ENCODE results near the gene AK5. TPM values are rescaled to one million over a fixed set of nuclear protein-coding genes. Genes with fewer than 3 reads are reported as not detected.
A peak's percentile ranks its signal among the peaks of the same experiment; 100 is the strongest.
"Not testable (repeated sequence)": the region's sequence is repeated elsewhere in the genome, so short reads cannot be mapped to it uniquely, and the experiment has no call there.

AK5 gene
- total RNA-seq, 1 donor from 2014 or later: 0.51 TPM

DNA sequence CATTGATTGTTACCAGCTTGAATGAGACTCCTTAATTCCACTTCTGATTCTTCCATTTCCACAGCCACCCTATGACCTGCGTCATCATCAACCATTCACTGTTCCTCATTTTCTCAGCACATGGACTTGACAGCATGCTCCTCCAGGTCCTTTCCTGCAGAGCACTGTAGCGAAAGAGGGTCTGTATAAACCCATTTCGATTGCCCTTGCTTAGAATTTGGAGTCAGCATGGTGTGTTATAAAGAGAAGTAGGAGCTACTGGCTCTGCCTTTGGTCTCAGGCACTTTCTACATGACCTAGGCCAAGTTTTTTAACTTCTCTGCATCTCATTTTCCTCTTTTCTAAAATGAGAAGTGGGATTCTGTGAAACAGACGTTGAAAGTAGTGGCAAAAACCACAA, 133.8 kb downstream of the AK5 start:
- DNase-seq (ENCODE audit: missing footprints) (no peak), ATAC-seq (no peak)
- intact Hi-C loops (cut with DNase I): no loop called here

GRCh38 chr1:77416692-77417450, 135.1 kb downstream of the AK5 start:
- intact Hi-C loops (cut with DNase I): no loop called here

DNA sequence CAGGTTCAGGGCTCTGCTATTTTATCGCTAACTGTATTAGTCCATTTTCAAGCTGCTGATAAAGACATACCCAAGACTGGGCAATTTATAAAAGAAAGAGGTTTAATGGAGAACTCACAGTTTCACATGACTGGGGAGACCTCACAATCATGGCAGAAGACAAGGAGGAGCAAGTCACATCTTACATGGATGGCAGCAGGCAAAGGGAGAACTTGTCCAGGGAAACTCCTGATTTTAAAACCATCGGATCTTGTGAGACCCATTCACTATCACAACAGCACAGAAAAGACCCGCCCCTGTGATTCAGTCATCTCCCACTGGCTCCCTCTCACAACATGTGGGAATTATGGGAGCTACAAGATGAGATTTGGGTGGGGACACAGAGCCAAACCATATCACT, 136.2 kb downstream of the AK5 start:
- ATAC-seq; intact Hi-C loops (cut with DNase I); DNase-seq (ENCODE audit: missing footprints): not testable (repeated sequence)

More at GRCh38 chr1:77416692-77417450, 135.1 kb downstream of the AK5 start:
- DNase-seq (ENCODE audit: missing footprints) (no peak), ATAC-seq (no peak)

DNA sequence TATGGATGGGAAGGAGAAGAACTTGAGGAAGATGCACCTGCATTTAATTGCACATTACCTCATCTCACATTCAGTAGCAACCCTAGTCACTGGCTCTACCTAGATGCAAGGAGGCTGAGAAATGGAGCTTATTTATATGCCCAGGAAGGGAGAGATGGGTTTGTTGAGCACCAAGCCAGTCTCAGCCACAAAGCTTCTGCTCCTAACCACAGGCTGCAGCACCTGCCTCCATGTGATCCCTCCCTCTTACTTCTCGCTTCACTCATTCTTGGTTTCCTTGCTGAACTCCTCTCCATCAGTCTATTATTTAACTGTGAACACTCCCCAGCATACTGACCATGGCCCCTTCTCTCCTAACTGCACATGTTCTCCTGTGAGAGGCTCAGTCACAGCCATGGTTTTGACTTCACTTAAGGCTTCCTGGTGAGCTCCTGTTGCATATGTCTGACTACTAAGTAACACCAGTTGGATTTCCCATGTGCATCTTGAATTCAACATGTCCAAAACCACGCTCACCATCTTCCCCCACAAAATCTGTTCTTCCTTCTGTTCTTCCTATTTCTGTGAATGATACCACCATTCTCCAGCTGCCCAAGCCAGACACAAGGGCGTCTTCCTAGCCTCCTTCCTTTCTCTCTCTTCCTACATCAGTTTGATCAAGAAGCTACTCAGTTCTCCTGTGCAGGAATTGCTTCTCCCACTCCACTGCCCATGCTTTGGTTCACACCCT, 139.8 kb downstream of the AK5 start:
- no peak for ATAC-seq
- no peak for DNase-seq (ENCODE audit: missing footprints)
- intact Hi-C loops (cut with DNase I): no loop called here

DNA sequence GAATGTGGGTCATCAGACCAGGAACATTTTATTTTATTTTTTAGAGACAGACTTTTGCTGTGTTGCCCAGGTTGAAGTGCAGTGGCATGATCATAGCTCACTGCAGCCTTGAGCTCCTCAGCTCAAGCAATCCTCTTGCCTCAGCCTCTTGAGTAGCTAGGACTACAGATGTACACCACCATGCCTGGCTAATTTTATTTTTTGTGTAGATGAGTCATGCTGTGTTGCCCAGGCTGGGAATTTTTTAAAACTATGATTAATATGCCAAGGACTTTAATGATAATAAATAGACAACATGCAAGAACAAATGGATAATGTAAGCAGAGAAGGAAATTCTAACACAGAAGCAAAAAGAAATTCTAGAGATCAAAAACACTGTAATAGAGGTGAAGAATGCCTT, 142.4 kb downstream of the AK5 start:
- intact Hi-C loops (cut with DNase I): no loop called here
- DNase-seq (ENCODE audit: missing footprints) (no peak), ATAC-seq (no peak)

DNA sequence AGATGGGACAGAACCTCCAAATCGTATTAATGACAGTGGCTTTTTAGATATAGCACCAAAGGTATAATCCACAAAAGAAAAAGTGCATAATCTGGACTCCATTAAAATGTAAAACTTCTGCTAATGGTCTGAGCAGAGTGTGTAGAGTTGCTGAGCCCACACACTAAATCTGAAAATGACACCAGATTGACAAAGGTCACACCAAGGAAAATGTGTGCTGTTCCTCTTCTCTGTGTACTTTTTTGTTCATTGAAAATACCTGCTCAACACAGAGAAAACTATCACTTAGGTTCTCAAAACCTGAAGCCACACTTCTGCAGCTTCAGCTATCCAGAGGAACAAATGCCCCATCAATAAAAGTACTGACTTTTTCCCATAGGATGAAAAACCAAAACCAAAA, 146.2 kb downstream of the AK5 start:
- ATAC-seq (no peak), DNase-seq (ENCODE audit: missing footprints) (no peak)
- intact Hi-C loops (cut with DNase I): no loop called here

DNA sequence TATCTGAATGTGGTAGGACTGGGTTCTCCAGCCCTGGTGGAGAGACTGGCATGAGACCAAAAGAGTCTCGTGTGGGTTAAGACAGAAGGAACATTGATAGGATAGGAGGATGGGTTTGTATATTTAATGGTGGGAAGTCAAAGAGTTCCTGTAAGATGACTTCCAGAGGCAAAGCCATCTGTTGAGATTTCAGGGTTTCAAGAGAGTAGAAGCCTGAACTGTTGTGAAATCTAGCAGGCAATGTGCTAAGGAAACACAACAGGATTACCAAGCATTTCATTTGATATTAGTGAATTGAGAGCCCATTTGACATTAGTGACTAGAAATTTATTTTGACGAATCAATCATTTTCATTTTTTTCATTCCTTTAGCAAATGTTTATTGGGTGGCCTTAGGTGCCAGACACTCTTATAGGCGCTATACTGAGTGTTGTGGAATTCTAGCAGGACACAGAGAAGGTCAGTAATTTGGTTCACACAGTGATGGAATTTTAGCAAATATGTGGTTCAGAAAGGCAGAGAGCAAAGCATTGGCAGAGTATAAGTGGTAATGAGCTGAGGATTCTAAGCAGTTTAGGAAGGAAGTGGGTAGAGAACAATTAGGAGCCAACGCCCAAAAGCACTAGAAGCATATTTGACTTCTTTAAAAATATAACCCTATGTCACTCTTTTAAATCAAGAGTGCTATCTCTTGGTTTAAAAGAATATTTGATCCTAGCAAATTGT, 149.3 kb downstream of the AK5 start:
- ATAC-seq (peak; percentile 34), DNase-seq (ENCODE audit: missing footprints) (no peak)
- intact Hi-C loops (cut with DNase I): no loop called here

DNA sequence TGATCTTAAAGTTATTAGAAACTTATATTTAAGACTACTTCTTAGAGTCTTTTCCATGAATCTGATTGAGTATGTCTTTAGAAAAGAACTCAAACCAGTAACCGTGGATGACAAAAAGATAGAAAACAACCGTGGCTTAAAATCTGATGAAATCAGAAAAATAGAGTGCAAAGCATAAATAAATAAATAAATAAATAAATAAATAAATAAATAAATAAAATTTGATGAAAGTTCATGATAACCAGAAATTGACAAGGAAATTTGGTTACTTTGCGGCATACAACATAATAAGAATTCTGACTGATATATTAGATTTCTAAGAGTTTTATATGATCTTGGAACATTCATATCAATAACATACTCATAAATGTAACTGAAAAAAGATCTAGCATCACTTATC, 152.1 kb downstream of the AK5 start:
- intact Hi-C loops (cut with DNase I): no loop called here
- DNase-seq (ENCODE audit: missing footprints): no peak
- ATAC-seq: no peak

- ATAC-seq: no peak
- DNase-seq (ENCODE audit: missing footprints): no peak
- intact Hi-C loops (cut with DNase I): no loop called here
Measured at GRCh38 chr1:77434967-77435366, 153.1 kb downstream of the AK5 start.

DNA sequence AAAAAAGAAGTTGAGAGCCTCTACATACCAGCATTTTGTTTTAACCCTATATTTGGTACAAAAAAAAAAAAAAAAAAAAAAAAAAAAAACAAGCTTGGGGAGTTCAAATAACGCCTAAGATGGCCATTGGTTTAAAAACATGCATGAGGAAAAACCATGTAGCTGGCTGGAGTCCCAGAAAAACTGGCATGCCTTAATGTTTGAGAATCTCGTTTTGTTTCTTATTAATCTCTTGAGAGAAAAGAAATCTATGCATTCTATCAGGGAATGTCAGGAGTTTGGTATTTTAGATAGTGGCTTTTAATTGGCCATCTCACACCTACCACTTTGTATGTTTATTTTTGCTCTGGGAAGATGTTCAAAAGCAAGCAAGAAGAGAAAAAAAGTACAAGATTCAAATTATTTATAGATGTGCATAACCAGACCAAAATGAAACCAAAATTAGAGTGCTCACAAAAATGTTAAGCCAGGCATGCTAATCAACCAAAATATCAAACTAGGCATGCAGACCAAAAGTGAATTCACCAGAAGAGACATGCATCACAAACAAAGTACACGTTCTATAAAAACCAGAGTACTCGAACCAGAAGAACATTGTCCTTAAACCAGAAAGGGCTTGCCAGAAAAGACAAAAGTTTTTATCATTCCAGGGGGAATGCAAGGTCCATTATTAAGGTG, 156.6 kb downstream of the AK5 start:
- ATAC-seq (no peak), DNase-seq (ENCODE audit: missing footprints) (no peak)
- intact Hi-C loops (cut with DNase I): no loop called here

- intact Hi-C loops (cut with DNase I): no loop called here
- DNase-seq (ENCODE audit: missing footprints) (no peak), ATAC-seq (no peak)
Measured at GRCh38 chr1:77446841-77447555, 165.2 kb downstream of the AK5 start.

- ATAC-seq: no peak
Measured at GRCh38 chr1:77447669-77448068, 165.8 kb downstream of the AK5 start.

GRCh38 chr1:77459881-77460280, 178.1 kb downstream of the AK5 start:
- ATAC-seq (no peak), DNase-seq (ENCODE audit: missing footprints) (no peak)
- intact Hi-C loops (cut with DNase I): no loop called here

More at GRCh38 chr1:77447669-77448068, 165.8 kb downstream of the AK5 start:
- no peak for DNase-seq (ENCODE audit: missing footprints)
- intact Hi-C loops (cut with DNase I): no loop called here

DNA sequence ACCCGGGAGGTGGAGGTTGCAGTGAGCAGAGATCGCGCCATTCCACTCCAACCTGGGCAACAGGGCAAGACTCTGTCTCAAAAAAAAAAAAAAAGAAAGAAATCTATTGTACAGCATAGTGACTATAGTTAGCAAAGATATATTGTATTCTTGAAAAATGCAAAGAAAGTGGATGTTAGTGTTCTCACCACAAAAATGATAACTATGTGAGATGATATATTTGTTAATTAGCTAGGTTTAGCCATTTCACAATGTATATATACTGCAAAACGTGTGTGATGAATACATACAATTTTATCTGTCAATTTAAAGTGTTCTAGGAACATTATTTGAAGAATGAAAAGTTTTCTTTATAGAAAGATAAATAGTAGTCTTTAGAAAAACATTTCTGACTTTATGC, 179.9 kb downstream of the AK5 start:
- DNase-seq (ENCODE audit: missing footprints): no peak
- intact Hi-C loops (cut with DNase I): no loop called here
- no peak for ATAC-seq

GRCh38 chr1:77463216-77463615, 181.4 kb downstream of the AK5 start:
- ATAC-seq: no peak
- intact Hi-C loops (cut with DNase I): no loop called here
- no peak for DNase-seq (ENCODE audit: missing footprints)

DNA sequence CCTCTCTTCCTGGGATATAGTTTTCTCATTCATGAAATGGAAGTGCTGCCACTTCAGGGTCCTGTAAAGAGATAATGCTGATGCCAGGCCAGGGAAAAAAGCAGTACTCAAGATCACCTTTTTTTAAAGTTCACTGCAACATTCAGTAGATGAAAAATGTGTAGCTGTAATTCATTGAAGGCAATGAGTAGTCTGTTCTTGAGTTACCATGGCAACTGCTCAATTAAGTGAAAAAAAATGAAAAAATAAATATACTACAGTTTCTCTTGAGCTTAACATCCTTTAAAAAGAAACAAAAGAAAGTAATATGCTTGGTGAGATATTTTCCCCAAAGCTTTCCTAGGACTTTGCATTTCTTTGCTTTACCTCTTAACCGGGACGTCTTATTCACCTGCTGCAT, 183.3 kb downstream of the AK5 start:
- intact Hi-C loops (cut with DNase I): no loop called here
- DNase-seq (ENCODE audit: missing footprints) (no peak), ATAC-seq (no peak)

DNA sequence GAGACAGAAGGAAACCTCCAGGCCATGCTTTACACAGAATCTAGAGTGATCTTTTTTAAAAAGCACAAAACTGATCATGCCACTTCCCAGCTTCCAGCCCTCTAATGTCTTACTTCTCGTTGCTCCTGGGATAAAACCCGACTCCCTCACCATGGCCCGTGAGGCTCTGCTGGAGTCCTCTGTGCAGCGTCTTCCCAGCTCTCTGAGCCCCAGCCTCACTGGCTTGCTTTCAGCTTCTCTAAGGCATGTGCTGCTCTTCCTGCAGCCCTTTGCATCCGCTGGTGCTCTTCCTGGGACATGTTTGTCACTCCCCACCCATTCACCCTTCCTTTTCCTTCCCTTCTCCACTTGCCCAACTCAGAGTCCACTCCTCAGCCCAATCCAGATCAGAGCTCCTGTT, 184.1 kb downstream of the AK5 start:
- intact Hi-C loops (cut with DNase I): no loop called here
- ATAC-seq: no peak
- no peak for DNase-seq (ENCODE audit: missing footprints)

GRCh38 chr1:77467021-77467595, 185.3 kb downstream of the AK5 start:
- intact Hi-C loops (cut with DNase I): no loop called here
- DNase-seq (ENCODE audit: missing footprints) (no peak), ATAC-seq (no peak)

All from Right ventricle myocardium inferior (tissue), 1 donor.